A673 (cell line): Measurements from ENCODE around the gene RPS6KC1.

Experiments used
- CTCF ChIP-seq: fragments of 300-800, 200-600 bp; sonication (generic); conservative IDR thresholded peaks from 2 replicates; pipeline ENCODE4 v1.5.1; 2017; ENCODE audit warnings: low read depth, mild to moderate bottlenecking, antibody characterized with exemption, low read length, moderate library complexity, mixed read lengths
- EZH2 ChIP-seq: fragments of 200-600 bp; sonication (generic); IDR thresholded peaks from 2 replicates; pipeline ENCODE4 v1.6.1; 2017; ENCODE audit warnings: borderline replicate concordance, low read depth, mild to moderate bottlenecking, mixed read lengths, antibody characterized with exemption, low read length; ENCODE audit not compliant: poor library complexity, severe bottlenecking

- TF ChIP-seq CTCF: no peak
- no peak for TF ChIP-seq EZH2
These were observed 43.4 kb downstream of the RPS6KC1 start for GRCh38 chr1:213094446-213094845.
